K562 (cell line): Measurements from ENCODE around the gene CNTN5.

Experiments used
- CTCF ChIP-seq, 3 experiments: IDR thresholded peaks in 2 of 3; conservative IDR thresholded peaks in 1 of 3; 2 replicates each; pipeline ENCODE4 v1.5.1; 2011 to 2012; ENCODE audit warnings: low read length in 3 of 3, mild to moderate bottlenecking in 3 of 3, control low read depth in 2 of 3, improper control_type of control experiment in 1 of 3, inconsistent platforms in 1 of 3, low read depth in 1 of 3, mixed read lengths in 1 of 3, moderate library complexity in 1 of 3; ENCODE audit not compliant: insufficient read depth in 2 of 3
- IFI16 ChIP-seq: fragments of 250-450 bp; sonication (Bioruptor Pico); IDR thresholded peaks from 2 replicates; pipeline ENCODE4 v2.1.2; 2022; ENCODE audit warnings: mild to moderate bottlenecking, inconsistent platforms
- MAX ChIP-seq: sonication (generic); formaldehyde crosslinking; IDR thresholded peaks from 2 replicates; pipeline ENCODE4 v1.9.0; 2022; ENCODE audit warnings: mild to moderate bottlenecking, missing genetic modification reagents
- NCOA1 ChIP-seq: fragments of 450-650 bp; IDR thresholded peaks from 2 replicates; pipeline ENCODE4 v1.6.1; 2016; ENCODE audit warnings: low read depth
- NKRF ChIP-seq: fragments of 450-650 bp; IDR thresholded peaks from 2 replicates; pipeline ENCODE4 v1.6.1; 2016; ENCODE audit warnings: borderline replicate concordance
- PRDM10 ChIP-seq: fragments of 450-650 bp; IDR thresholded peaks from 2 replicates; pipeline ENCODE4 v1.6.1; 2018; ENCODE audit not compliant: partially characterized antibody
- TFAP4 ChIP-seq: sonication (generic); formaldehyde crosslinking; IDR thresholded peaks from 2 replicates; pipeline ENCODE4 v1.8.0; 2022; ENCODE audit warnings: missing genetic modification reagents, mild to moderate bottlenecking, moderate library complexity, borderline replicate concordance
- ZFP36 ChIP-seq: fragments of 150-350 bp; IDR thresholded peaks from 2 replicates; pipeline ENCODE4 v1.6.1; 2018; ENCODE audit warnings: low read length, low read depth; ENCODE audit not compliant: partially characterized antibody

- TF ChIP-seq CTCF (IDR thresholded peaks at IDR 0.05 in 2 of 3, conservative IDR thresholded peaks at IDR 0.05 in 1 of 3; ENCODE audit: insufficient read depth in 2 of 3, low read depth in 1 of 3, low read length in 3 of 3) (no peak), PRDM10 (no peak), NKRF (no peak), TFAP4 (CRISPR knock-in tag) (no peak), IFI16 (no peak), MAX (CRISPR knock-in tag) (no peak), NCOA1 (no peak), ZFP36 (no peak)
Measured at GRCh38 chr11:99593197-99593596, 572.4 kb downstream of the CNTN5 start.
